ENCODE measurements around the gene MCIDAS.

MCIDAS gene

DNA sequence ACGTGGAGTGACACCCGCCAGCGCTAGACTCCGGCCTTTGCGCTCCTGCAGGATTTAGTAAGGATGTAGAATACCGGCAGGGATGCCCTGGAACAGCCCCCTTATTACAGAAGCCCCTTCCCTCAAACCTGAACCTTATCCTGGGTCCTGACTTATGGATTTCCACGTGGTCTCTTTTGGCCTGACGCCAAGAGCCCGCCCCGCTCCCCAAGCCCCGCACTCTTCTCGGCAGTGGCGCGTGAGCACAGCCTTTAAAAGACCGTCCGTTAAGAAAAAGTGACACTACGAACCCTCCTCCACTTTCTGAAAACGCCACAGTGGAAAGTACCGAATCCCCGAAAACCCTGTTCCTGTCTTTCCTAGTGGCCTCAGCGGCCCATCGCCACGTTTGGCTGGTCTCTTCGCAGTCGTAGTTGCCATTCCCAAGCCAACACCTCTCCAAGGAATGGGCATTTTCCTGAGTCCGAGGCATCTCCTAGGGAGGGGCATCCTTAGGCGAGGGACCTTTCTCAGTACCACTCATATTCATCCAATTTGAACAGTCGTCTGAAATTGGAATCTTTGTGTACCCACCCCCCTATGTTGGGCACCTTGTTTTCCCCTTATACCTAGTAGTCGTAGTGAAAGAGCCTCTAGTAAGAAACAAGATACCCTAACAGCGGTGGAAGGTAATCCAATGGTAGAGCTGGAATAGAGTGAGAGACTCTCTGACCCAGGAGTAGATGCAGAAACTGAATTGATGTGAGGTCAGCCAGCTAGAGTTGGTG, 732 bp upstream of the MCIDAS start:
- Histone ChIP-seq H3K27me3 (ENCODE audit: insufficient read depth, insufficient read length) (peaks cover 98% of the 10 kb centered on the region), H3K9ac (ENCODE audit: insufficient read length, low read depth) (peak overlapping the region; percentile 64), H3K9me3 (ENCODE audit: insufficient read depth, low read length) (peaks cover 21% of the 10 kb centered on the region), H3K36me3 (ENCODE audit: insufficient read depth, insufficient read length, low read length) (no peaks in the 10 kb centered on the region), H3K4me1 (ENCODE audit: insufficient read depth, insufficient read length) (no peaks in the 10 kb centered on the region), H3K4me3 (ENCODE audit: insufficient read length, low read depth) (peak overlapping the region; percentile 54)
- DNase-seq (ENCODE audit: low read depth, low spot score), result no peak
- TF ChIP-seq ZNF274 (IDR thresholded peaks at IDR 0.05; ENCODE audit: low read depth, low read length) (no peak), SUZ12 (IDR thresholded peaks at IDR 0.05; ENCODE audit: extremely low read depth, insufficient read depth, insufficient read length) (no peak), YY1 (IDR thresholded peaks at IDR 0.05; ENCODE audit: insufficient read depth, insufficient read length) (no peak)

DNA sequence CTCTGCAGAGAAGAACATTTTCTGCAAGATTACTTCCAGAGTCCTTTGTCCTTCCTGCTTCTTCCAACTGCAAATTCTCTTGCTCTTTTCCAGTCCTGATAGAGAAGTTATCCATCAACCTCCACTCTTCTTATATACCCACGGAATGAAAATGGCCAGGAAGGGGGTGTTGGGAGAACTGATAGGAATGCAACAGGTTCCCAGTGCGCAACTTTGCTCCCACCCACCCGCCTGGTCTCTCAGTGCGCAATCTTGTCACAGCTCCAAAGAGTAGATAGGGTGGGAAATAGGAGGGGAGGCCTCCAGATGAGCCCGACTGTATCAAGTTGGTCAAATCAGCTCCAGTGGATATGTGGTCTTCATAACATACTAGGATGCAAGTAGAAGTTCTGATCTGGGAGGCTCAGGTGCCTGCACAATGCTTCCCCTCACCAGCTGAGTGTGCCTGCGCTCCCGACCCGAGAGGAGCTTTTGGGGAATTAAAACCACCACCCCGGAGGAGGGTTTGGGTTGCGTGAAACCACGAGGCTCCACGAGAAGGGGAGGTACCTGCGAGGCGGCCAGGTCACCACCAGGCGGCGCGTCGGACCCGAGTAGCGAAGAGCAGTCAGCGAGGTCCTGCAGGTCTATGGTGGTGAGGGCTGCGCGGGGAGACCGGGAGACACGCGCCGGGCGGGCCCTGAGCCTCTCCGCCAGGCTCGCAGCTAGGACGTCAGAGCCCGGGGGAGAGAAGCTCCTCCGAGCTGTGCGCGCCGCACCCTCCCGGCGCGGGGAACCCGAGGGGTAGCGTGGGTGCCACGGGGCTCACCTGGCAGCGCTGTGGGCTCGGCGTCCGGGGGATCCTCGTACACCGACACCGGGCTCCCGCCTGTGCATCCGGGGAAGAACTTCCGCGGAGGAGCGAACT, 835 bp downstream of the MCIDAS start:
- Histone ChIP-seq H3K27me3 (ENCODE audit: insufficient read depth, insufficient read length) (peaks cover 96% of the 10 kb centered on the region), H3K9me3 (ENCODE audit: insufficient read depth, low read length) (peaks cover 21% of the 10 kb centered on the region), H3K9ac (ENCODE audit: insufficient read length, low read depth) (peak overlapping the region; percentile 72), H3K4me3 (ENCODE audit: insufficient read length, low read depth) (peak overlapping the region; percentile 54), H3K4me1 (ENCODE audit: insufficient read depth, insufficient read length) (no peaks in the 10 kb centered on the region), H3K36me3 (ENCODE audit: insufficient read depth, insufficient read length, low read length) (no peaks in the 10 kb centered on the region)
- TF ChIP-seq ZNF274 (IDR thresholded peaks at IDR 0.05; ENCODE audit: low read depth, low read length), result no peak
- no peak for DNase-seq (ENCODE audit: low read depth, low spot score)

GRCh38 chr5:55225346-55225745, 1.8 kb downstream of the MCIDAS start:
- DNase-seq (ENCODE audit: low read depth, low spot score), result no peak
- Histone ChIP-seq H3K9ac (ENCODE audit: insufficient read length, low read depth) (no peak overlapping the region), H3K27me3 (ENCODE audit: insufficient read depth, insufficient read length) (peaks cover 93% of the 10 kb centered on the region), H3K4me1 (ENCODE audit: insufficient read depth, insufficient read length) (no peaks in the 10 kb centered on the region), H3K9me3 (ENCODE audit: insufficient read depth, low read length) (peaks cover 21% of the 10 kb centered on the region), H3K36me3 (ENCODE audit: insufficient read depth, insufficient read length, low read length) (no peaks in the 10 kb centered on the region), H3K4me3 (ENCODE audit: insufficient read length, low read depth) (no peak overlapping the region)
- TF ChIP-seq YY1 (IDR thresholded peaks at IDR 0.05; ENCODE audit: insufficient read depth, insufficient read length), result no peak

DNA sequence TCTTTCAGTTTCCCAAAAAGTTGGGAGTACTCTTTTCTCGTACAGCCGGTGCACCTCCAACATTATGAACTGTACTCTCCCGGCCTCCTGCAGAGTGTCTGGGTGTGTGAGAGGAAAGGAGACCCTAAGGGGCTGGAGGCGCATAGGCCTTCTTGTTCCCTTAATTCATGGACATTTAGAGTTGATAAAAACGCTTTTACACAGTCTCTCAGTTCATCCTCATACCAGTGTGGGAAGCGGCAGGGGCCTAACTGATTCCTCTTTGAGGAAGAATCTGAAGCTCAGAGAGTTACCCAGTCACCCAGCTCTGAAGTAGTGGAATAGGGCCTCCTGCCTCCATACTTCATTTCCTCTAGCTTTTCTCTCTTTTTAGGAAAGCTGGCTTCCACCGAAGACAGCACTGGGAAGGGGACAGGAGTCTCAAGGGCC, 3.3 kb downstream of the MCIDAS start:
- Histone ChIP-seq H3K4me3 (ENCODE audit: insufficient read length, low read depth) (no peak overlapping the region), H3K36me3 (ENCODE audit: insufficient read depth, insufficient read length, low read length) (no peaks in the 10 kb centered on the region), H3K27me3 (ENCODE audit: insufficient read depth, insufficient read length) (peaks cover 87% of the 10 kb centered on the region), H3K4me1 (ENCODE audit: insufficient read depth, insufficient read length) (no peaks in the 10 kb centered on the region), H3K9me3 (ENCODE audit: insufficient read depth, low read length) (peaks cover 21% of the 10 kb centered on the region), H3K9ac (ENCODE audit: insufficient read length, low read depth) (no peak overlapping the region)
- TF ChIP-seq YY1 (IDR thresholded peaks at IDR 0.05; ENCODE audit: insufficient read depth, insufficient read length), result no peak
- no peak for TF ChIP-seq ZNF274 (IDR thresholded peaks at IDR 0.05; ENCODE audit: low read depth, low read length)
- TF ChIP-seq SUZ12 (IDR thresholded peaks at IDR 0.05; ENCODE audit: extremely low read depth, insufficient read depth, insufficient read length), result no peak
- DNase-seq (ENCODE audit: low read depth, low spot score), result no peak

DNA sequence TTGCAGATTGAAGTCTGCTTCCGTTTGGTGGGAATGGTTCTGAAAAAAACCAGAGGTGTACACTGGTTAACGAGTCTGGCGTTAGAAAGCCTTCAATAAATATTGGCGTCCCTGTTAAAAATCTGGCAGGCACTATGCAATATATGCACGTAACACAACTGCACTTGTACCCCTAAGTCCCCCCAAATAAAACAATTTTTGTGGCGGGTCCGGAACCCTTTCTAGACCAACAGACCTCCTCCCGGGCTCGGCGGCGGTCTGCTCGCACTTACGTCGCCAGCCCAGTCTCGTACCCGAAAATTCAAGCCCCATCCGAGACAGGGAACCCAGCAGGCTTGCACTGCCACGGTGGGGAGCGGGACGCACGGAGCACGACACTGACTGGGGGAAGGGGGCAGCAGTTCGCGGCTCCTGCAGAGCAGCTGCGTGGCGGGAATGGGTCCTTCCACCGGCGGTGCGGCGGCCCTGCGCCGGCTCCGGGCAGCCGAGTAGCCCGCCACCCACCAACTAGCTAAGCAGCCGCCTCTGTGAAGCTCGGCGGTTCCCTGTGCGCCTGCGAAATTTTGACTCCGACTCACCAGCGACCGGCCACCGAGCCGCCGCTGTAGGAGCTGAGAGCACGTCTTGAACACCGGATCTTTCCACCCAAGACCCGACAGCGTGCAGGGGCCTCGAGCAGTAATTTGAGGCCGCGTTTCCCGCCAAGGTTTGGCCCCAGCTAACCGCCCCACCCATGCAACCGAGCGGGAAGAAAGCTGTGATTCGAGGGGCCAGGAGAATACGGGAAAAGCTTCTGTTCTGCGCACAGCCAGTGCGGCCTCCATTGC, 3.9 kb downstream of the MCIDAS start:
- H3K9ac ChIP-seq (ENCODE audit: insufficient read length, low read depth), result no peak overlapping the region
- no peak overlapping the region for H3K4me3 ChIP-seq (ENCODE audit: insufficient read length, low read depth)
- H3K27me3 ChIP-seq (ENCODE audit: insufficient read depth, insufficient read length), result peaks cover 80% of the 10 kb centered on the region
- TF ChIP-seq YY1 (IDR thresholded peaks at IDR 0.05; ENCODE audit: insufficient read depth, insufficient read length) (no peak), ZNF274 (IDR thresholded peaks at IDR 0.05; ENCODE audit: low read depth, low read length) (no peak), SUZ12 (IDR thresholded peaks at IDR 0.05; ENCODE audit: extremely low read depth, insufficient read depth, insufficient read length) (no peak)
- DNase-seq (ENCODE audit: low read depth, low spot score), result no peak
- no peaks in the 10 kb centered on the region for H3K4me1 ChIP-seq (ENCODE audit: insufficient read depth, insufficient read length)
- peaks cover 15% of the 10 kb centered on the region for H3K9me3 ChIP-seq (ENCODE audit: insufficient read depth, low read length)
- H3K36me3 ChIP-seq (ENCODE audit: insufficient read depth, insufficient read length, low read length), result no peaks in the 10 kb centered on the region

DNA sequence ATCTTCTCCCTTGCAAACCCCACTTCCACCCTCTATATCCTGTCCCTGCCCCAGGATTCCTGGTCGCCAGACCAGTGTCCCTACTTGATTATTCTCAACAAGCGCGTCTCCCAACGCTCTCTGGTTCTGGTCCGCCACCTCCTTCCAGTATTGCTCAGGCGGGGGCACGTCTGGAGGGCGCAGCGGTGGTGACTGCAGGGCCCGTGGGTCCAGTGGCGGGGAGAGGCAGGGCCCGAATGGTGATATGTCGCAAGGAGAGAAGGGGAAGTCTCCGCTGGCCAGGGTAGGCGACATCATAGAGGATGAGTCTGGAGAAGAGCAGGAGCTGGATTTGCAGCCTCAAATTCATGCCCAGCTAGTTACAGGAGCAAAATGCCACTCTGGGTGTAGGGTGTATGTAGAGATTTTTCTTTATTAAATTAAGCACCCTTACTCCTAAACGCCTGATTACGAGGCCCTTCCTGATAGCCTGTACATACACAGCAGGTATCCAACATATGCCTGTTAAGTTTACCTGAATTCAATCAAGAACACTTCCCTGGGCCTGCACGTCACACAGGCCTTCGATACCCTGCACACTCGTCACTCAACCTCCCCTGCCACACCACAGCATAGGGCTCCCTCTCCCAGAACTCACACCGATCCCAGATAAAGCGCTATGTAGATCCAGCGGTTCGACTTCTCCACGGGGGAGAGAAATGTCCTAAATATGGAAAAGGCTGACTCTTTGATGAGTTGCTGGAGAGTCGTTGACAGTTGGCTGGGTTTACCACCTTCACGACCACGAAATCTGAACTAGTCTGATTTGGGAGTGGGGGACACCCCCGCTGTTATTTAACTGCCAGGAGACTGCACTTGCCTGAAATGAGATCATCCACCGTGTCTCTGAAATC, 4.8 kb downstream of the MCIDAS start:
- DNase-seq (ENCODE audit: low read depth, low spot score), result no peak
- Histone ChIP-seq H3K9ac (ENCODE audit: insufficient read length, low read depth) (no peak overlapping the region), H3K4me3 (ENCODE audit: insufficient read length, low read depth) (no peak overlapping the region), H3K9me3 (ENCODE audit: insufficient read depth, low read length) (peaks cover 11% of the 10 kb centered on the region; the same call in 1 of the 2 replicates), H3K27me3 (ENCODE audit: insufficient read depth, insufficient read length) (peaks cover 72% of the 10 kb centered on the region), H3K4me1 (ENCODE audit: insufficient read depth, insufficient read length) (no peaks in the 10 kb centered on the region), H3K36me3 (ENCODE audit: insufficient read depth, insufficient read length, low read length) (no peaks in the 10 kb centered on the region)
- TF ChIP-seq YY1 (IDR thresholded peaks at IDR 0.05; ENCODE audit: insufficient read depth, insufficient read length) (no peak), SUZ12 (IDR thresholded peaks at IDR 0.05; ENCODE audit: extremely low read depth, insufficient read depth, insufficient read length) (no peak), ZNF274 (IDR thresholded peaks at IDR 0.05; ENCODE audit: low read depth, low read length) (no peak)
